ENCODE measurements around the gene CNKSR2. TPM values are rescaled to one million over a fixed set of nuclear protein-coding genes. Genes with fewer than 3 reads are reported as not detected.
A peak's percentile ranks its signal among the peaks of the same experiment; 100 is the strongest.

Gene CNKSR2
- total RNA-seq, 1 donor from 2014 or later, result 1.1 TPM

DNA sequence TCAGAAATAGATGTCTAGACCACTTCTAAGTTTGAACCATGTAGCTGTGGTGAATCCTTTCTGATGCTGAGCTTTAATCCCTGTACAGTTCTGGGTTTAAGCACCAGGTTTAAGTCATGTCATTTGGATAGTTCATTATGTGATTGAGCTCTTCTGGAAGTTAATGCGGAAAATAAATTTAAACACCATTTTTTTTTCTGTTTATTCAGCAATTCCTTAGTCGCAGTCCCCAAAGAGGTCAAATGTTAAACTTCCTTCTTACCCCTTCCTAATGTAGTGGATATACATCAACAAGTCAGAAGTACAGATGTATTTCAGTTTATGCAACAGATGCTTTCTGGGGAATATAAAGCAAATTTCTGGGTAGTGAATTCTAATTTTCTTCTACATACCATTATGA, 52.9 kb downstream of the CNKSR2 start:
- no peak overlapping the region for H3K4me3 Mint-ChIP-seq (ENCODE audit: unreplicated experiment)
- TF ChIP-seq, protein P1, sequence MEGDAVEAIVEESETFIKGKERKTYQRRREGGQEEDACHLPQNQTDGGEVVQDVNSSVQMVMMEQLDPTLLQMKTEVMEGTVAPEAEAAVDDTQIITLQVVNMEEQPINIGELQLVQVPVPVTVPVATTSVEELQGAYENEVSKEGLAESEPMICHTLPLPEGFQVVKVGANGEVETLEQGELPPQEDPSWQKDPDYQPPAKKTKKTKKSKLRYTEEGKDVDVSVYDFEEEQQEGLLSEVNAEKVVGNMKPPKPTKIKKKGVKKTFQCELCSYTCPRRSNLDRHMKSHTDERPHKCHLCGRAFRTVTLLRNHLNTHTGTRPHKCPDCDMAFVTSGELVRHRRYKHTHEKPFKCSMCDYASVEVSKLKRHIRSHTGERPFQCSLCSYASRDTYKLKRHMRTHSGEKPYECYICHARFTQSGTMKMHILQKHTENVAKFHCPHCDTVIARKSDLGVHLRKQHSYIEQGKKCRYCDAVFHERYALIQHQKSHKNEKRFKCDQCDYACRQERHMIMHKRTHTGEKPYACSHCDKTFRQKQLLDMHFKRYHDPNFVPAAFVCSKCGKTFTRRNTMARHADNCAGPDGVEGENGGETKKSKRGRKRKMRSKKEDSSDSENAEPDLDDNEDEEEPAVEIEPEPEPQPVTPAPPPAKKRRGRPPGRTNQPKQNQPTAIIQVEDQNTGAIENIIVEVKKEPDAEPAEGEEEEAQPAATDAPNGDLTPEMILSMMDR (IDR thresholded peaks at IDR 0.05; ENCODE audit: unreplicated experiment), result no peak
- no peaks in the 10 kb centered on the region for H3K36me3 Mint-ChIP-seq (ENCODE audit: low read depth, unreplicated experiment)
- no peak overlapping the region for H3K27ac Mint-ChIP-seq (ENCODE audit: unreplicated experiment)
- peaks cover 2% of the 10 kb centered on the region for H3K27me3 Mint-ChIP-seq (ENCODE audit: unreplicated experiment)
- peaks cover 4% of the 10 kb centered on the region for H3K4me1 Mint-ChIP-seq (ENCODE audit: unreplicated experiment)
- no peaks in the 10 kb centered on the region for H3K9me3 Mint-ChIP-seq (ENCODE audit: unreplicated experiment)
- DNase-seq (ENCODE audit: low spot score), result no peak

DNA sequence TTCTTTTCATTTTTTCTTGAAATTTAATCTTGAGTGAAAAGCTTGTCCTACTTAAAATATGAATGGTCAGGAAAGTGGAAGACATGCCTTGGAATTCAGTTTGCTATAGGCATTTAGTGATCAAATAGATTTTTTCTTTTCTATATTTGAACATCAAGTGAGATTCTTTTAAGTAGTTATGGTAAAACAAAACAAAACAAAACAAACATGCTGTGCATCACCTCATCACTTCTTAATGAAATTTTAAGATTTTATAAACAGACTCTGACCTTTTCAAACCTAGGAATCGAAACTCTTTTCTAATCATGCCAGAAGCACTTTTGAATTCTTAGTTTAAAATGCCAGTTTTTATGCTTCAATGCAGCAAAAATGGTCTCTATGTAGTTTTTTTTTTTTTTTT, 62.8 kb downstream of the CNKSR2 start:
- no peak overlapping the region for H3K27ac Mint-ChIP-seq (ENCODE audit: unreplicated experiment)
- TF ChIP-seq, protein P1 (IDR thresholded peaks at IDR 0.05; ENCODE audit: unreplicated experiment), result no peak

DNA sequence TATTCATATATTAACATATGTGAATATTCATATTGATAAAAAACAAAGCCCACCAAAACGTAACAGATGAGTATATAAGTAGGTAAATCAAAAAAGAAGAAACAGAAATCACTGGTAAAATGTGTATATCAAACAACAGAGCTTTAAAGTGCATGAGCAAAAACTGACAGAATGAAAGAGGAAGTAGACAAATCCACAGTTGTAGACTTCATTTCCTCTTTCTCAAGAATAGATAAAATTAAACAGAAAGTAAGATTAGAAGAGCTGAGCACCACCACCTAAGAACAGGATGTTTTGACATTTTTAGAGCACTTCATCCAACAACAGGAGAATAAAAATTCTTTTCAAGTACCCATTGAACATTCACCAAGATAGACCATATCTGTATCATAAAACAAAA, 64.6 kb downstream of the CNKSR2 start:
- Mint-ChIP-seq H3K4me3 (ENCODE audit: unreplicated experiment) (no peak overlapping the region), H3K36me3 (ENCODE audit: low read depth, unreplicated experiment) (no peaks in the 10 kb centered on the region), H3K4me1 (ENCODE audit: unreplicated experiment) (peaks cover 5% of the 10 kb centered on the region), H3K9me3 (ENCODE audit: unreplicated experiment) (no peaks in the 10 kb centered on the region), H3K27ac (ENCODE audit: unreplicated experiment) (peak overlapping the region; percentile 34), H3K27me3 (ENCODE audit: unreplicated experiment) (no peaks in the 10 kb centered on the region)
- DNase-seq (ENCODE audit: low spot score), result no peak
- TF ChIP-seq, protein P1 (IDR thresholded peaks at IDR 0.05; ENCODE audit: unreplicated experiment), result no peak

More for the DNA sequence above, 62.8 kb downstream of the CNKSR2 start:
- no peaks in the 10 kb centered on the region for H3K36me3 Mint-ChIP-seq (ENCODE audit: low read depth, unreplicated experiment)
- peaks cover 5% of the 10 kb centered on the region for H3K4me1 Mint-ChIP-seq (ENCODE audit: unreplicated experiment)
- no peaks in the 10 kb centered on the region for H3K9me3 Mint-ChIP-seq (ENCODE audit: unreplicated experiment)
- no peaks in the 10 kb centered on the region for H3K27me3 Mint-ChIP-seq (ENCODE audit: unreplicated experiment)
- no peak for DNase-seq (ENCODE audit: low spot score)
- no peak overlapping the region for H3K4me3 Mint-ChIP-seq (ENCODE audit: unreplicated experiment)

DNA sequence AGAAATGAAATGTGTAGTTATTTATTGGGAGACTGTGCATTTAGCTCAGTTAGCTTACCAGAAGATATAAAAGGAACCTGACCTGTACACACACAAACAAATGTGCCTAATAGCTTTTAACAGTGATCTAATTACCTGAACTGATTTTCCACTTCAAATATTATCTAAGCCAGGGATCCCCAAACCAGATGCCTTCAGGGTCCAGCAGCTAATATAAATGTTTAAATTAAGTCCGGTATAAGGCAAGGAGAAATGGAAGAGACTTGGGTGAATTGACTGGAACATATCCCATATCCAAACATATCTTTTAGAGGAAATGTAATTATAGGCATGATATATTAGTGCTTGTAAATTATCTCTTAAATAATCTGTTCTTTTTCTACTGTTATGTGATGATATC, 66.7 kb downstream of the CNKSR2 start:
- TF ChIP-seq, protein P1 (IDR thresholded peaks at IDR 0.05; ENCODE audit: unreplicated experiment), result no peak
- no peaks in the 10 kb centered on the region for H3K36me3 Mint-ChIP-seq (ENCODE audit: low read depth, unreplicated experiment)
- no peak for DNase-seq (ENCODE audit: low spot score)
- peaks cover 5% of the 10 kb centered on the region for H3K4me1 Mint-ChIP-seq (ENCODE audit: unreplicated experiment)
- H3K27me3 Mint-ChIP-seq (ENCODE audit: unreplicated experiment), result no peaks in the 10 kb centered on the region
- no peak overlapping the region for H3K27ac Mint-ChIP-seq (ENCODE audit: unreplicated experiment)
- H3K4me3 Mint-ChIP-seq (ENCODE audit: unreplicated experiment), result no peak overlapping the region
- H3K9me3 Mint-ChIP-seq (ENCODE audit: unreplicated experiment), result no peaks in the 10 kb centered on the region

DNA sequence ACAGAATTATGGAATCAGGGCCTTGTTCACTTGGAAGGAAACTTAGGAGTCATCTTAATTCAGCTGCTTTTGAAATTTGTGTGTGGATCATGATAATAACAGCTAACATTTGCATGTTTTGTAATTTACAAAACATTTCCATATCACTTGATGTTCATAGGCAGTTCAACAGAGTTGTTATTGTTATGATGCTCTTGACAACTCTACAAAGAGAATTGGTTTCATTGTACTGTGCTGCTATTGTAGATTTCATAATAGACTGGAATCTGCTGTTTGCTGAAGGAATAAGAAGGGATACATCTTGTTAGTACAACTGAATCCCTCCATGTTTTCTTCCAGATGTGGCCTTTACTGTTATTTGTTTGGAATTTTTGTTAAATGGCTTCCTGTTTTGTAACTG, 83.5 kb downstream of the CNKSR2 start:
- Mint-ChIP-seq H3K27me3 (ENCODE audit: unreplicated experiment) (no peaks in the 10 kb centered on the region), H3K27ac (ENCODE audit: unreplicated experiment) (no peak overlapping the region), H3K4me1 (ENCODE audit: unreplicated experiment) (no peaks in the 10 kb centered on the region), H3K9me3 (ENCODE audit: unreplicated experiment) (no peaks in the 10 kb centered on the region), H3K36me3 (ENCODE audit: low read depth, unreplicated experiment) (no peaks in the 10 kb centered on the region), H3K4me3 (ENCODE audit: unreplicated experiment) (no peak overlapping the region)
- TF ChIP-seq, protein P1 (IDR thresholded peaks at IDR 0.05; ENCODE audit: unreplicated experiment), result no peak
- no peak for DNase-seq (ENCODE audit: low spot score)

All from endothelial cell (in vitro differentiated cells).